ENCODE results near the gene AMH.
"Not testable (repeated sequence)": the region's sequence is repeated elsewhere in the genome, so short reads cannot be mapped to it uniquely, and the experiment has no call there.

AMH gene

DNA sequence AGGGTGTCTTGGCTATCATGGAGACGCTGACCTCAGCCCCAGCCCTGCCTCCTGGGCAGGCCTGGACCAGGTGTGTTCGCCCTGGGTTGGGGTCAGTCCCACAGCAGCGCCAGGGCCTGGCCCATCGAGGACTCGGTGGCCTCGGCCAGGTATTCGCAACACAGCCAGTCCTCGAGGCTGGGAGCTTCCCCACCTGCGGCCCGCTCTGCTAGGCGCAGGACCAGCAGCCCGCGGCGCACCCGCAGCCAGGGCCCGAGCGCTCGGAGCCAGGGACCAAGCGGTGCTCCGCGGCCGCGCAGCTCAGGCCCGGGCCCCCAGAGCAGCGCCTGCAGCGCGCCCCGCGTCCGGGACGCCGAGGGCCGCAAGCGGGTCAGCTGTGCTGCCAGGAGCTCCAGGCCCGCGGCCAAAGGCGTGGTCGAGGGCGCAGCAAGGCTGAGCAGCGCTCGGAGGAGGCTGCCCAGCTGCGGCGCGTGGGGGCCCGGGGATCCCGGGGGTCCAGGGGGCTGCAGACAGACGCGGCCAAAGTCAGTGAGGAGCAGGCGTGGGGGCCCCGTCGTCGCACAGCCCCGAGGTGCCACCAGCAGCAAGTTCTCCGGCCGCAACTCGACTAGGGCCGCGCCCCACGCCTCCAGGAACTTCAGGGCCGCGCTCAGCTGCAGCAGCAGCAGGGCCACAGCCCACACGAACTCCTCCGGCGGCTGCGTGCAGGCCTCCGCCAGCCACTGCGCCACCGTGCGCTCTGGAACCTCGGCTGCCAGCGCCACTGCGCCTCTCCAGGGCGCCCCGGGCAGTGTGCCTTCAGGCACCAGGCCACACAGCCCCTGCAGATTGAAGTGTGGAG, 26.7 kb downstream of the AMH start:
- no peak overlapping the region for H3K4me3 ChIP-seq (ENCODE audit: low read depth, low read length)
- no peak for DNase-seq (ENCODE audit: low read depth)
- TF ChIP-seq, protein P1, sequence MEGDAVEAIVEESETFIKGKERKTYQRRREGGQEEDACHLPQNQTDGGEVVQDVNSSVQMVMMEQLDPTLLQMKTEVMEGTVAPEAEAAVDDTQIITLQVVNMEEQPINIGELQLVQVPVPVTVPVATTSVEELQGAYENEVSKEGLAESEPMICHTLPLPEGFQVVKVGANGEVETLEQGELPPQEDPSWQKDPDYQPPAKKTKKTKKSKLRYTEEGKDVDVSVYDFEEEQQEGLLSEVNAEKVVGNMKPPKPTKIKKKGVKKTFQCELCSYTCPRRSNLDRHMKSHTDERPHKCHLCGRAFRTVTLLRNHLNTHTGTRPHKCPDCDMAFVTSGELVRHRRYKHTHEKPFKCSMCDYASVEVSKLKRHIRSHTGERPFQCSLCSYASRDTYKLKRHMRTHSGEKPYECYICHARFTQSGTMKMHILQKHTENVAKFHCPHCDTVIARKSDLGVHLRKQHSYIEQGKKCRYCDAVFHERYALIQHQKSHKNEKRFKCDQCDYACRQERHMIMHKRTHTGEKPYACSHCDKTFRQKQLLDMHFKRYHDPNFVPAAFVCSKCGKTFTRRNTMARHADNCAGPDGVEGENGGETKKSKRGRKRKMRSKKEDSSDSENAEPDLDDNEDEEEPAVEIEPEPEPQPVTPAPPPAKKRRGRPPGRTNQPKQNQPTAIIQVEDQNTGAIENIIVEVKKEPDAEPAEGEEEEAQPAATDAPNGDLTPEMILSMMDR (IDR thresholded peaks at IDR 0.05; ENCODE audit: insufficient read depth, low read depth, low read length, missing control alignments): no peak

DNA sequence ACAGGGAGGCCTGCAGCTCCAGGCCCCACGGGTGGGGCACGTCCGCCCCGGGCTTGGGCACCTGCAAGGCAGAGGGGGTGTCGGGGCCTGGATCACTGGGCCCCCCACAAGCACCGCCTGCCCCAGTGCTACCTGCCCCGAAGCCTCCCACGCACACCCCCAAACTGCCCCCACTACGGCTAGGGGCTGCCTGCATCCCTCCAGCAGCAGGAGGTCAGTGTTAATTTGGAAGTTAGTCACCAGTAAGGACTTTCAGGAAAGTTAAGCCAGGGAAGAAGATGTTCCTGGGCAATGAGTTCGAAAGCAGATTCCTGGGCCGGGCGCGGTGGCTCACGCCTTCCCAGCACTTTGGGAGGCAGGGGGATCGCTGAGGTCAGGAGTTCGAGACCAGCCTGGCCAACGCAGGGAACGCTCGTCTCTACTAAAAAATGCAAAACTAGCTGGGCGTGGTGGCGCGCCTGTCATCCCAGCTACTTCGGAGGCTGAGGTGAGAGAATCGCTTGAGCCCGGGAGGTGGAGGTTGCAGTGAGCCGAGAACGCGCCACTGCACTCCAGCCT, 27.4 kb downstream of the AMH start:
- TF ChIP-seq, protein P1 (IDR thresholded peaks at IDR 0.05; ENCODE audit: insufficient read depth, low read depth, low read length, missing control alignments): no peak
- no peak overlapping the region for H3K4me3 ChIP-seq (ENCODE audit: low read depth, low read length)
- no peak for DNase-seq (ENCODE audit: low read depth)

DNA sequence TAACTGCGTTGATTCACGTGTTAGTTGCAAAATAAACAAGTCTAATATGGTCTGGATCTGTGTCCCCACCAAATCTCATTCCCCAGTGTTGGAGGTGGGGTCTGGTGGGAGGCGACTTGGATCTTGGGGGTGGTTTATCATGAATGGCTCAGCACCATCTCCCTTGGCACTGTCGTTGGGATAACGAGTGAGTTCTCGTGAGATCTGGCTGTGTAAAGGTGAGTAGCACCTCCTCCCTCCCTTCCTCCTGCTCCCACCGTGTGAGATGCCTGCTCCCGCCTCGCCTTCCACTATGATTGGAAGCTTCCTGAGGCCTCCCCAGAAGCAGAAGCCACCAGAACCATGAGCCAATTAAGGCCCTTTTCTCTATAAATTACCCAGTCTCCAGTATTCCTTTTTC, 28.0 kb downstream of the AMH start:
- no peak for DNase-seq (ENCODE audit: low read depth)
- H3K4me3 ChIP-seq (ENCODE audit: low read depth, low read length): no peak overlapping the region
- TF ChIP-seq, protein P1 (IDR thresholded peaks at IDR 0.05; ENCODE audit: insufficient read depth, low read depth, low read length, missing control alignments): no peak

DNA sequence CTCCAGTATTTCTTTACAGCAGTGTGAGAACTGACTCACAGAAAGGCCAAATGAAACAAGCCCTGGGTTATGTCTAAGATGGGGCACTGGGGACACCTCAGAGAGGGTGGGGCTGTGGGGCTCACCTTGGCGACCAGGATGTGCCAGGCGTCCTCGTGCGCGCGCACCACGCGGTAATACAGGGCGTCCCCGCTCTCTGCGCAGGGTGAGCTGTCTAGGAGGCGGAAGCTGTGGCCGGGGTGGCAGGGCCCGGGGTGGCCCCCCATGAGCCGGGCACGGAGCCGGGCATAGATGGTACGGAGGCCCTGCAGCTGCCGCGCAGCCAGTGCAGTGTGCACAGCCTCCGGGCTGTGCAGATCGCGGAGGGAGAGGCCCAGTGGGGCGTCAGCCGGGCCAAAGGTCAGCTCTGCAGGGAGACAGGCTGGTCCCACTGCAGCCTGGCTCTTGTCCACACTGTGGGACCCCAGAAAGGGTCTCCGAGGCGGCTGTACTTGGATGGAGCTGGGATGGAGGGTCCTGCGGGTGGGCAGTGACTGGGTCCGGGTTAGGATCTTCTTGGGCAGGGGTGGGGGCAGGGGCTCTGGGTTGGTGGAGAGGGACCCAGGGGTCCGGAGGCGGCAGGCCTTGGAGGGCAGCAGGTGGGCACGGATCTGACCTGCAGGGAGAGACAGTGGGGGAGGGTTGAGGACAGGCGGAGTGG, 29.5 kb downstream of the AMH start:
- no peak overlapping the region for H3K4me3 ChIP-seq (ENCODE audit: low read depth, low read length)
- DNase-seq (ENCODE audit: low read depth): no peak
- TF ChIP-seq, protein P1 (IDR thresholded peaks at IDR 0.05; ENCODE audit: insufficient read depth, low read depth, low read length, missing control alignments): no peak

DNA sequence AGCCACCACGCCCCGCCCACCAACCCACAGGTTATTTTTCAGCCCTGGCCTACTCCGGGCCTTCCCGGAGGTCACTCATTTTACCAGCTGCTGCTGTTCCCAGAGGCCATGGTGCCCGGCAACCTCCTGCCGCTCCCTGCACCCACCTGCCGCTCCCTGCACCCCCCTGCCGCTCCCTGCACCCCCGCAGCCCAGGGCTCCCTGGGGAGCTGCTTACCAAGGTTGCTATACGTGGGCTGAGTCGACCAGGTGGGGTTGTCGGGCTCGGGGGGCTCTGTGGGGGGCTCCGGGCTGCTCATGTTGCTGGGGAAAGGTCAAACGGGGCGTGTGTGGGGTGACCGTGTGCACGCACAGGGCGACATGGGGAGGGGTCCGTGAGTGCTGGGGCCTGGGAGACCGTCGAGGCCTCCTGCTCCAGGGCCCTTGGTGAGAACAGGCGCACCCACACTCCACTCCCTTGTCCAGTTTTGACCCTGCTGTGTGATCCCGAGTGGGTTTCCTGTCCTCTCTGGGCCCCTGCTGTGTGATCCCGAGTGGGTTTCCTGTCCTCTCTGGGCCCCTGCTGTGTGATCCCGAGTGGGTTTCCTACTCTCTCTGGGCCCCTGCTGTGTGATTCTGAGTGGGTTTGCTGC, 31.6 kb downstream of the AMH start:
- no peak overlapping the region for H3K4me3 ChIP-seq (ENCODE audit: low read depth, low read length)
- no peak for DNase-seq (ENCODE audit: low read depth)
- TF ChIP-seq, protein P1 (IDR thresholded peaks at IDR 0.05; ENCODE audit: insufficient read depth, low read depth, low read length, missing control alignments): no peak

DNA sequence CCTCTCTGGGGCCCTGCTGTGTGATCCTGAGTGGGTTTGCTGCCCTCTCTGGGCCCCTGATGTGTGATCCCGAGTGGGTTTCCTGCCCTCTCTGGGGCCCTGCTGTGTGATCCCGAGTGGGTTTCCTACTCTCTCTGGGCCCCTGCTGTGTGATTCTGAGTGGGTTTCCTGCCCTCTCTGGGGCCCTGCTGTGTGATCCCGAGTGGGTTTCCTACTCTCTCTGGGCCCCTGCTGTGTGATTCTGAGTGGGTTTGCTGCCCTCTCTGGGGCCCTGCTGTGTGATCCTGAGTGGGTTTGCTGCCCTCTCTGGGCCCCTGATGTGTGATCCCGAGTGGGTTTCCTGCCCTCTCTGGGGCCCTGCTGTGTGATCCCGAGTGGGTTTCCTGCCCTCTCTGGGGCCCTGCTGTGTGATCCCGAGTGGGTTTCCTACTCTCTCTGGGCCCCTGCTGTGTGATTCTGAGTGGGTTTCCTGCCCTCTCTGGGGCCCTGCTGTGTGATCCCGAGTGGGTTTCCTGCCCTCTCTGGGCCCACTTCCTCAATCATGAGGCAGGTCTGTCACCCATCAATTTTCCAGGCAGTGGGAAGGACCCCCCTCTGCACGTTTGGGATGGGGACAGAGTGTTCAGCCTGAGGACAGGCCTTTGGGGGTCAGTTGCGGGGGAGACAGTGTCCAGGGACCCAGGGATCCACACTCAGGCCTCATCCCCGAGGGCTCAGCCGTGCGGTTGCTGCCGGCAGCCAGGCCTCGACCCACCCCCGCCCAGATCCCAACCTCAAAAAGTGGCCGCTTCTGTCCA, 32.3 kb downstream of the AMH start:
- H3K4me3 ChIP-seq (ENCODE audit: low read depth, low read length); DNase-seq (ENCODE audit: low read depth): not testable (repeated sequence)
